Measurements from ENCODE around the gene GPR180.

The GPR180 gene

DNA sequence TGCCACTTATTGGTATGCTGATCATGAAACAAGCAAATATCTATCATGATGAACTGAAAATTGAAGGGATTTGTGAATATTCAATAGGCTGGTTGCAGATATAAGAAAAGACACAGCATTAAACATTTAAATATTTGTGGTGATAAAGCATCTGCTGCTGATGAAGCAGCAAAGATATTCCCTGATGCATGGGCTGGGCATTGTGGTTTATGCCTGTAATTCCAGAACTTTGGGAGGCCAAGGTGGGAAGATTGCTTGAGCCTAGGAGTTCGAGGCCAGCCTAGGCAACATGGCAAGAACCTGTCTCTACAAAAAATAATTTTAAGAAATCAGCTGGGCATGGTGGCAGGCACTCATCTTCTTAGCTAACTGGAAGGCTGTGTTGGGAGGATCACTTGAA, 54.5 kb downstream of the GPR180 start:
- DNase-seq (ENCODE audit: low read depth), result no peak

DNA sequence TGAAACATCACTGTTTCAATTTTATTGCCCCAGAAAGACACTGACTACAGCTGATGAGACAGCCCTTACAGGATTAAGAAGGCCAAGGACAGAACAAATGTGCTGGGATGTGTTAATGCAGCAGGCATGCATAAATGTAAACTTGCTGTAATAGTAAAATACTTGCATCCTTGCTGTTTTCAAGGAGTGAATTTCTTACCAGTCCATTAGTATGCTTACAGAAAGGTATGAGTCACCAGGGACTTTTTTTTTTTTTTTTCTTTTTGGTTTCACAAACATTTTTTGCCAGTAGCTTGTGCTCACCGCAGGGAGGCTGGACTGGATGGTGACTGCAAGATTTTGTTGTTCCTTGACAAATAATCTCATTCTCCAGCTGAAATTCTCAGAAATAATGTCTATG, 55.1 kb downstream of the GPR180 start:
- DNase-seq (ENCODE audit: low read depth), result no peak

GRCh38 chr13:94657167-94657566, 55.5 kb downstream of the GPR180 start:
- DNase-seq (ENCODE audit: low read depth), result no peak

- no peak for DNase-seq (ENCODE audit: low read depth)
These were observed 57.4 kb downstream of the GPR180 start for GRCh38 chr13:94658926-94659597.

DNA sequence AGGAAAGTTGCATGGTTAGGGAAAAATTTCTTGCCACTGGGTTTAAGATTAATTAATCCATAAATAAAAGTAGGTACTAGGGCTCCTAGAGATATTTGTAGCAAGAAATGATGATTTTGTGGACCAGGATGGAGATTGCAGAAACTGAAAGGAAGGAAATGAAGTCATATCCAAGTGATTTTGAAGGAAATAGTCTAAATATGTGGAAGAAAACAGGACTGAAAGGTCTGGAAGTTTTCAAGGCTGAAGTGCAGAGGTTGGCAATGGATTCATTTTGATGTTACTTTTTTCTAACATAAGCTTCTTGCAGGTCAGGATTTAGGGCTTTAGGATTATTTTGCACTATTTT, 57.9 kb downstream of the GPR180 start:
- no peak for DNase-seq (ENCODE audit: low read depth)

GRCh38 chr13:94660695-94661326, 59.2 kb downstream of the GPR180 start:
- DNase-seq (ENCODE audit: low read depth), result no peak

DNA sequence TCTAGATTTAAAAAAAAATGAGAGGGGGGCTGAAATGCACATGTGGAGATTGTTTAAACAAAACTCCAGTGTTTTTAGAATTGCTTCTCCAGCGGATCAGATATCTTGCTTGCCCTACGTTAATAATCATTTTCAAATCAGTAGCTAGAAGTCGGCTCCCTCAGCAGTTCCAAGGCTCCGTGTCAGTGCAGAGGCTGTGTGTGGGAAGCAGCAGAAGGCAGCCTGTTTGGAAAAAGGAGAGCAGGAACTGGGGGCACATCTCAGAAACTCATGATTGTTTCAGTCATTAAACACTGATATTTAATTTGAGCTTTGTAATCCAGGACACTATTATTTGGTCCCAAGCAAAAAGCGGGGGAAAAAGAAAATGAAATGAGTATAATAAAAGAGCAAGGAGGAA, 59.7 kb downstream of the GPR180 start:
- DNase-seq (ENCODE audit: low read depth), result no peak

- DNase-seq (ENCODE audit: low read depth), result no peak
These were observed 60.8 kb downstream of the GPR180 start for GRCh38 chr13:94662274-94662945.

DNA sequence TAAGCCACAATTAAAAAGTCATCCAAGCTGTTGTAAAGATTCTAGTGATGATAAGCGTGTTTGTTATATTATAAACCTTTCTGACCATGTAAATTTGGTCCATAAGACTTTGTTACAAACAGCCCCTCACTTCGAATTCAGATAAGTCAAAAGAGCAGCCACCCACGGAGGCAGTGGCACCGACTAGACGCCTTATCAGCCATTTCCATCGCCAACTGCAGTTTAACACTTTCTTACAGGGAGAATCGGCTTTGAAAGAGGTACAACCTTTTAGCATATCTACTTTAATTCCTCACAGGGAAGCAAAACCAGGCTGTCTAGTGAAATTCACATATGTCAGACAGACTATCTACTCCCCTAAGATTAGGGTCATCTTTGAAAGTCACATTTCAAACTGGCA, 63.2 kb downstream of the GPR180 start:
- DNase-seq (ENCODE audit: low read depth), result no peak

DNA sequence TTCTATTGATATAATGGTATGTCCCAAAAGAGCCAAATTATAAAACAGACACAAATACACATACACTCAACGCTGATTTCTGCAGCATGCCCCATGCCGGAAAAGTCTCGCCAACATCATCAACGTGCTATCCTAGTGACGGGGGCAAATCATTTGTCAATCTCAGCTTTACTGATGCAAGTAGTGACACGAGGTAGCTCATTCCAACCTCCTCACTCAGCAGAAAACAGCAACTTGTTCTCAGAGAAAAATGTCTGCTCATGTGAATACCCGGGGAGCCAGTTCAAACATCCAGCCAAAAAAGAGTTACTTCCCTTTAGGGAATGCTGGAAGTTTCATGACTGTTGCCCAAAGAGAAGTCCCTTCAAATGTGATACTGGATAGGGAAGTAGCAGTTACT, 64.4 kb downstream of the GPR180 start:
- no peak for DNase-seq (ENCODE audit: low read depth)

DNA sequence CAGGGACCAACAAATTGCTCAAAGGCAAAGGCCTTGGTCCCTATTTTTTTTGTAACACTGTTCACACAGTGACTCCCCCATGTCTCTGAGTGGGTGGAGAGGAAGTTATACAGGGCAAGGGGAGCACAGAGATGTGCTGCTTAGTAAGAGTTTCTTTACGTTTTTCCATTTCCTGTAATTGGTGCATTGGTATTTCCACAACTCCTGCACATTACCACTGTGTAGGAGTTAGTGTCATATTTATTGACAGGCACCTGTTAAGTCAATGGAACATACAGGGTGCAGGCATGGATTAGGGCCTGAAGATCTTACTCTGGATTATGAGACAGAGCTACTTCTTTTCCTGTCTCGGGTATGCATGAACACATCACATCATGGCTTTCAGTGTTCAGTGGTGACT, 65.5 kb downstream of the GPR180 start:
- DNase-seq (ENCODE audit: low read depth), result no peak

DNA sequence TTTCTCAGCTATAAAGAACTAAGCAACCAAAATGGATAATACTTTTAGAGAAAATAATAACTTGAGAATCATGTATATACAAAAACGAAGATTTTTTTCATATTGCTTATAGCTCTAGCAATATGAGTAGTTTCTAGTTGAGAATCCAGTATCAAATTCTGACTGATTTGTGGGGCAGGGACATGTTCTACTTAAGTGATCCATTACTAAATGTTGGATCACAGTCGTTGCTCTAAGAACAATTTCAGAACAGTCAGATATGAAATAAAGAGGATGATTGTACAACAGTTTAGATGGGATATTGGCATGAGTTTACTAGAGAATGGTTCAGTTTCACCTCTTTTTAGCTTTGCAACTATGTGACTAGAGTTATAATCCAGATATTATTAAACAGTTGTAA, 70.7 kb downstream of the GPR180 start:
- DNase-seq (ENCODE audit: low read depth), result no peak

DNA sequence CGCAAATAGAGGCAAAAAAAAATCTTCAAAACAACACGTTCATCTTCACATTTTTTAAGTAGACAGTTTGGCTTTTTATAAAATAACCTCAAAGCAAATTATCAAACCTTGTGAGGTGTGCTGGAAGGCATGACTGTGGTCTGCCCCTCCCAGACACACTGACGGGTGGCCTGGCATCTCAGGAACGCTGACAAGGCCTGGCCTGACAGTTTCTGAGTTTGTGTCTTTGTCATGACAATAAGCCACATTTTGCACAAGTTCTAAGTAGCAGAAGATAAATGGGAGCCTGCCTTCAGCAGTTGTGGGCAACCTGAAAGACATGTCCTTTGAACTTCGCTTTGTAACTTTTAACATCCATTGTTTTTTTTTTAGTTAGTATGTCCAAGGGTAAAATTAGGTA, 72.2 kb downstream of the GPR180 start:
- DNase-seq (ENCODE audit: low read depth), result no peak

DNA sequence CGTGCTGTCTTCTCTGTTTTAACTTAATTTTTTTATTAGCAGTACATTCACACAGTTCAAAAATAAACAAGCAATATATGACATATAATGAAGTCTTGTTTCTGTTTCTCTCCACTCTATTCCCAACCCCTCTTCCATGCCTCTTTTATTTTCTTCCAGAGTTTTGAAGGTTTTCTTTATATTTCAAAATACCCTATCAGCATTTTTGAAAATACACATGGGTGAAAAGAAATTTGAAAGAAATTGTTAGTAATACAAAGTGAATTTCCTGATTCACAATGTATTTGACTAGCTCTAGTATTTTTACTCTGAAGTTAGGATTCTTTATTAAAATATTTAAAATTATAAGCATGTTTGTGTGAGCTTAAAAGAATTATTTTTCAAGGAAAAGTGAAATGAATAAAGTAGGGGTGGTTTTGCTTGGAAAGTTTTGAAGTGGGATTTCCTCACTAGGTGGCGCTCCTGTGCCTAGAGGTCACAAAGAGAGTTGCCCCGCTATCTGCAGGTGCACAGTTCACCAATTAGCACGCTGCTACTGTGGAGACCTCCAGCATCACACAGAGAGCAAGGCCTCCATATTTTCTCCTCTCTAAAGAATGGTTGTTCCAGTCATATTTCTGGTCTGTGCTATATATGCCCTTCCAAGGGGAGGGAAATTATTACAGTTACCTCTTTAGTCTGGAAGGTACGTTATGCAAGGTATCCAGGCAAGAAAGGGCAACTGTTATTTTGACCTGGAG, 73.1 kb downstream of the GPR180 start:
- peak; percentile 1 for DNase-seq (ENCODE audit: low read depth)

DNA sequence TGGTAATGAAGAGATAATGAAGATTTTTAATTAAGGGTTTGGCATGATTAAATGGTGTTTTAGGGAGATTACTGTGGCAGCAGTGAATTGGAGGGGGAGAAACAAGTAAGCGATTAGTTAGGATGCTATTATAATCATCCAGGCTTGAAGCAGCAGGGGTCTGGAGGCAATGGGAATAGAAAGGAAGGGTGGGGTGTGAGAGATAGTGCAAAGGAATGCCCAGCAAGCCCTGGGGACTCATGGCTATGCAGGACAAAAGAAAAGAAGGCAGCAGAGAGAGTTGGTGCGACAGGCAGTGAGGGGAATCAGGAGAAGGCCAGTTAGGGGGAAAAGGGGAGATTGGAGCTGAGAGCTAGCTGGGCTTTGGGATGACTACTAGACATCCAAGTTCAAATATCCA, 76.1 kb downstream of the GPR180 start:
- no peak for DNase-seq (ENCODE audit: low read depth)

- DNase-seq (ENCODE audit: low read depth), result no peak
These were observed 77.2 kb downstream of the GPR180 start for GRCh38 chr13:94678845-94679244.

- no peak for DNase-seq (ENCODE audit: low read depth)
These were observed 78.0 kb downstream of the GPR180 start for GRCh38 chr13:94679614-94680013.

GRCh38 chr13:94682229-94682628, 80.6 kb downstream of the GPR180 start:
- DNase-seq (ENCODE audit: low read depth), result no peak

DNA sequence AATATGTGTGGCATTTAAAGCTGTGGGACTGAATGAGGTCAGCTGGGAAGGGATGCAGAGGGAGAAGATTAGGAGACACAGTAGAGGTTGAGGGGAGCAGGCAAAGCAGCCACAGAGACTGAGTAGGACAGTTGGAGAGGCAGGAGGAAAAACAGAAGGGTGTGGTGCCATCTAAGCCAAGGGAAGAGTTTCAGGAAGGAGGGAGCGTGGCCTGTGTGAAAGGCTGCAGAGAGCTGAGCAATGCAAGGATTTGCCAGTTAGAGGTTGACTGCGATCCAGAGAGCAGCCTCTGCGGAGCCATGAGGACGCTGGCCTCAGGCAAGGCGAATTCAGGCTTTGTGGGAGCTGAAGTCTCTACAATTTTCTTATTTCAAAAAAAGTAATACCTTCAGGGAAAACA, 81.8 kb downstream of the GPR180 start:
- no peak for DNase-seq (ENCODE audit: low read depth)

Measured in activated T-helper 9 cell treated with anti-CD3 and anti-CD28 coated beads, Interleukin-2, amount 50 U/mL, for 16 hours (primary cell).